OCI-LY3 (cell line): ENCODE measurements around the gene OXCT1.

Experiments
- EZH2phosphoT487 ChIP-seq: fragments of 200-600 bp; shearing (Covaris generic); IDR thresholded peaks from 2 replicates; pipeline ENCODE4 v1.6.1; 2018; ENCODE audit warnings: antibody characterized with exemption, mixed run types, low read depth
- TF ChIP-seq, protein P1 (sequence below): fragments of 200-600, 300-600 bp; sonication (generic); IDR thresholded peaks from 2 replicates; pipeline ENCODE4 v1.5.1; 2014; ENCODE audit warnings: antibody characterized with exemption, low read length, low read depth

DNA sequence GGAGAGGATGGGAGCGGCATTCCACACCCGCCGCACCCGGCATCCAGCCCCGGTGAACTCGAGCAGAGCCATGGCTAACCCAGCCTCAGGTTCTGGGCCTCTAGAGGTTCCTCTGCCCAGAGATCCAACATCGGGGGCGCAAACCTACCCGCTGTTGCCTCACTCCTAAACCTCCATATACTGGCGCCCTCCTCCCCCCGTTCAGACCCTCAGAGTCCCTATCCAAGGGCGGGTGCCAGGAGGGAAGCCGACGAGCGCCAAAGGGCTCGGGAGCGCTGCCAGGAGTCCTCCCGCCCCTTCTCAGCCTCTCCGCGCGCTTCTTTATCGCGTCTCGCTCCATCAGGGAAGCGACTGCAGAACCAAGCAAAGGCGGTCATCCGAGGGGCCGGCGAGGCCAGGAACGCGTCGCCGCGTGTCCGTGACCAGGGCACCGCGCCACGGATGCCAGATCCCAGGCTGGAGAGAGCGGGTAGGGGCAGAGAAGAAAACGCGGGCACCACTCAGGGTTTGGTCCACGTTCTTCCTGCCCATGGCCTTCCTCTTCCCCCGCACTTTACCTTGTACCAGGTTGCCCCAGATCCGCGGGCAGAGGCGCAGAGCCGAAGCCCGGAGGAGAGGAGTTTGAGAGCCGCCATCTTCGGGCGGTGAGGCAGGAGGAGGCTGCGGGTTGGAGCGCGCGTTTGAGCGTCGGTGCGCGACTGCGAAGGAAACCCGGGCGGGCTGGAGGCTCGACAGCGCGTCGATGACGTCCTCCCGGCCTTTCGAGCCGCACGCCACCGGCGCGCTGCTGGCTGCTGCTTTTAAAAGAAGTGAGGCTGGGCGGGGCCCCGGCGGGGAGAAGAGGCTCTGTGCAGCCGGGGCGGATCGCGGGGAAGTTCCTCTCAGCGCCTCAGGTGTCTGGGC lies at the start of gene OXCT1:
- TF ChIP-seq, protein P1, sequence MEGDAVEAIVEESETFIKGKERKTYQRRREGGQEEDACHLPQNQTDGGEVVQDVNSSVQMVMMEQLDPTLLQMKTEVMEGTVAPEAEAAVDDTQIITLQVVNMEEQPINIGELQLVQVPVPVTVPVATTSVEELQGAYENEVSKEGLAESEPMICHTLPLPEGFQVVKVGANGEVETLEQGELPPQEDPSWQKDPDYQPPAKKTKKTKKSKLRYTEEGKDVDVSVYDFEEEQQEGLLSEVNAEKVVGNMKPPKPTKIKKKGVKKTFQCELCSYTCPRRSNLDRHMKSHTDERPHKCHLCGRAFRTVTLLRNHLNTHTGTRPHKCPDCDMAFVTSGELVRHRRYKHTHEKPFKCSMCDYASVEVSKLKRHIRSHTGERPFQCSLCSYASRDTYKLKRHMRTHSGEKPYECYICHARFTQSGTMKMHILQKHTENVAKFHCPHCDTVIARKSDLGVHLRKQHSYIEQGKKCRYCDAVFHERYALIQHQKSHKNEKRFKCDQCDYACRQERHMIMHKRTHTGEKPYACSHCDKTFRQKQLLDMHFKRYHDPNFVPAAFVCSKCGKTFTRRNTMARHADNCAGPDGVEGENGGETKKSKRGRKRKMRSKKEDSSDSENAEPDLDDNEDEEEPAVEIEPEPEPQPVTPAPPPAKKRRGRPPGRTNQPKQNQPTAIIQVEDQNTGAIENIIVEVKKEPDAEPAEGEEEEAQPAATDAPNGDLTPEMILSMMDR = no peak
- TF ChIP-seq EZH2phosphoT487 = no peak
